ENCODE data around the gene KLF2.

- TF ChIP-seq CTCF (IDR thresholded peaks at IDR 0.05) = no peak
- TF ChIP-seq POLR2A (IDR thresholded peaks at IDR 0.05) = no peak
- no peak for TF ChIP-seq EP300 (IDR thresholded peaks at IDR 0.05)
Observed at GRCh38 chr19:16361254-16361653, 36.6 kb downstream of the KLF2 start.
